HepG2 (cell line): ENCODE results near the gene BIVM. TPM values are rescaled to one million over a fixed set of nuclear protein-coding genes. Genes with fewer than 3 reads are reported as not detected.

Experiments
- ATAD3A ChIP-seq: sonication (generic); formaldehyde crosslinking; IDR thresholded peaks from 2 replicates; pipeline ENCODE4 v1.4.0; 2020; ENCODE audit warnings: missing genetic modification reagents
- ATRX ChIP-seq: sonication (generic); formaldehyde crosslinking; IDR thresholded peaks from 2 replicates; pipeline ENCODE4 v1.4.0; 2020; ENCODE audit warnings: missing genetic modification reagents, borderline replicate concordance
- BORCS8-MEF2B ChIP-seq: sonication (generic); formaldehyde crosslinking; IDR thresholded peaks from 2 replicates; pipeline ENCODE4 v1.8.0; 2022; ENCODE audit warnings: mild to moderate bottlenecking, missing genetic modification reagents
- CCDC6 ChIP-seq: sonication (generic); formaldehyde crosslinking; IDR thresholded peaks from 2 replicates; pipeline ENCODE4 v1.8.1; 2022; ENCODE audit warnings: mild to moderate bottlenecking, missing genetic modification reagents, moderate library complexity
- E2F2 ChIP-seq: sonication (generic); formaldehyde crosslinking; IDR thresholded peaks from 2 replicates; pipeline ENCODE4 v1.4.0; 2020; ENCODE audit warnings: missing genetic modification reagents, borderline replicate concordance
- HES4 ChIP-seq: sonication (generic); formaldehyde crosslinking; IDR thresholded peaks from 2 replicates; pipeline ENCODE4 v1.9.0; 2021; ENCODE audit warnings: mild to moderate bottlenecking, missing genetic modification reagents, borderline replicate concordance
- IRF1 ChIP-seq: sonication (generic); formaldehyde crosslinking; IDR thresholded peaks from 2 replicates; pipeline ENCODE4 v1.4.0; 2020; ENCODE audit warnings: low read depth, mild to moderate bottlenecking, missing genetic modification reagents
- JUND ChIP-seq: sonication (generic); formaldehyde crosslinking; IDR thresholded peaks from 2 replicates; pipeline ENCODE4 v1.8.0; 2022; ENCODE audit warnings: mild to moderate bottlenecking, missing genetic modification reagents
- KLF13 ChIP-seq: sonication (generic); formaldehyde crosslinking; IDR thresholded peaks from 2 replicates; pipeline ENCODE4 v1.4.0; 2020; ENCODE audit warnings: mild to moderate bottlenecking, missing genetic modification reagents
- NAIF1 ChIP-seq: sonication (generic); formaldehyde crosslinking; IDR thresholded peaks from 2 replicates; pipeline ENCODE4 v1.5.0; 2020; ENCODE audit warnings: mild to moderate bottlenecking, missing genetic modification reagents, borderline replicate concordance
- NFKB2 ChIP-seq: sonication (generic); formaldehyde crosslinking; IDR thresholded peaks from 2 replicates; pipeline ENCODE4 v1.4.0; 2020; ENCODE audit warnings: missing genetic modification reagents, borderline replicate concordance
- NRL ChIP-seq: sonication (generic); formaldehyde crosslinking; IDR thresholded peaks from 2 replicates; pipeline ENCODE4 v1.5.0; 2020; ENCODE audit warnings: missing genetic modification reagents, mild to moderate bottlenecking, moderate library complexity, borderline replicate concordance
- PATZ1 ChIP-seq: sonication (generic); formaldehyde crosslinking; IDR thresholded peaks from 2 replicates; pipeline ENCODE4 v1.4.0; 2020; ENCODE audit warnings: missing genetic modification reagents
- SRF ChIP-seq: IDR thresholded peaks from 2 replicates; pipeline ENCODE4 v1.6.1; 2011; ENCODE audit warnings: mild to moderate bottlenecking, low read depth, low read length, moderate library complexity
- TSC22D2 ChIP-seq: sonication (generic); formaldehyde crosslinking; IDR thresholded peaks from 2 replicates; pipeline ENCODE4 v1.5.1; 2020; ENCODE audit warnings: missing genetic modification reagents, mild to moderate bottlenecking, borderline replicate concordance
- USF2 ChIP-seq, 2 experiments: sonication (generic) in 1 of 2; formaldehyde crosslinking in 1 of 2; IDR thresholded peaks; 2 replicates each; pipeline versions ENCODE4 v1.5.1 to v1.6.1; 2011 to 2020; ENCODE audit warnings: borderline replicate concordance in 1 of 2, low read depth in 1 of 2, low read length in 1 of 2, mild to moderate bottlenecking in 1 of 2, missing genetic modification reagents in 1 of 2, moderate library complexity in 1 of 2
- ZFP62 ChIP-seq: sonication (generic); formaldehyde crosslinking; IDR thresholded peaks from 2 replicates; pipeline ENCODE4 v1.4.0; 2020; ENCODE audit warnings: missing genetic modification reagents
- ZNF124 ChIP-seq: sonication (generic); formaldehyde crosslinking; IDR thresholded peaks from 2 replicates; pipeline ENCODE4 v1.4.0; 2020; ENCODE audit warnings: missing genetic modification reagents
- ZNF331 ChIP-seq: sonication (generic); formaldehyde crosslinking; IDR thresholded peaks from 2 replicates; pipeline ENCODE4 v1.4.0; 2020; ENCODE audit warnings: missing genetic modification reagents
- ZNF569 ChIP-seq: sonication (generic); formaldehyde crosslinking; IDR thresholded peaks from 2 replicates; pipeline ENCODE4 v1.5.0; 2020; ENCODE audit warnings: mild to moderate bottlenecking, missing genetic modification reagents, moderate library complexity, borderline replicate concordance
- ZNF570 ChIP-seq: sonication (generic); formaldehyde crosslinking; IDR thresholded peaks from 2 replicates; pipeline ENCODE4 v1.4.0; 2020; ENCODE audit warnings: mild to moderate bottlenecking, missing genetic modification reagents, borderline replicate concordance
- ZNF589 ChIP-seq: sonication (generic); formaldehyde crosslinking; conservative IDR thresholded peaks from 2 replicates; pipeline ENCODE4 v1.8.0; 2022; ENCODE audit warnings: mild to moderate bottlenecking, moderate library complexity, missing genetic modification reagents
- ZNF607 ChIP-seq: sonication (generic); formaldehyde crosslinking; IDR thresholded peaks from 2 replicates; pipeline ENCODE4 v1.5.1; 2020; ENCODE audit warnings: missing genetic modification reagents, mild to moderate bottlenecking, borderline replicate concordance
- ZNF7 ChIP-seq: IDR thresholded peaks from 2 replicates; pipeline ENCODE4 v1.6.1; 2016; ENCODE audit warnings: missing biosample characterization, missing genetic modification reagents
- ZNF790 ChIP-seq: sonication (generic); formaldehyde crosslinking; IDR thresholded peaks from 2 replicates; pipeline ENCODE4 v1.8.0; 2022; ENCODE audit warnings: missing genetic modification reagents, mild to moderate bottlenecking, borderline replicate concordance
- ZNF83 ChIP-seq: sonication (generic); formaldehyde crosslinking; IDR thresholded peaks from 2 replicates; pipeline ENCODE4 v1.4.0; 2020; ENCODE audit warnings: missing genetic modification reagents, mild to moderate bottlenecking, borderline replicate concordance
- polyA plus RNA-seq, 8 experiments: library from polyadenylated mRNA; depleted of rRNA in 3 of 8; stranded (reverse) in 7 of 8; unstranded in 1 of 8; fragments of >200 nt; fragmentation: Illumina TruSeq in 4 of 8; extraction: Trizol in 4 of 8; gene quantifications; 2 replicates each; pipeline versions ENCODE4 v1.2.1 to v1.2.3, GENCODE V29; 2011 to 2016; ENCODE audit warnings: low read depth in 4 of 8, missing spikeins in 1 of 8, mixed read lengths in 1 of 8; ENCODE audit not compliant: insufficient read depth in 1 of 8
- total RNA-seq, 5 experiments: library from RNA; depleted of rRNA; stranded (reverse); fragments of >200 nt; fragmentation: Illumina TruSeq; extraction: Trizol; gene quantifications; 2 replicates each; pipeline ENCODE4 v1.2.3, GENCODE V29; 2016; ENCODE audit warnings: low read depth in 1 of 5

BIVM gene
- total and polyA plus RNA-seq, 2 of the 13 experiments (the other 11 are each of a cell fraction or from before 2014, with no cell fraction given), result 10.4 to 15.8 TPM

- TF ChIP-seq KLF13 (CRISPR knock-in tag) (no peak), ZNF124 (no peak), ZFP62 (CRISPR knock-in tag) (no peak), NAIF1 (CRISPR knock-in tag) (no peak), IRF1 (CRISPR knock-in tag) (no peak), TSC22D2 (CRISPR knock-in tag) (no peak), PATZ1 (CRISPR knock-in tag) (no peak), E2F2 (CRISPR knock-in tag) (no peak), HES4 (CRISPR knock-in tag) (no peak), SRF (no peak), JUND (CRISPR knock-in tag) (no peak), ATRX (no peak), USF2 (IDR thresholded peaks at IDR 0.05; ENCODE audit: low read depth, low read length) (no peak), USF2 (CRISPR knock-in tag; IDR thresholded peaks at IDR 0.05; ENCODE audit: borderline replicate concordance) (no peak), ZNF7 (CRISPR knock-in tag) (no peak), CCDC6 (no peak), ZNF607 (CRISPR knock-in tag) (no peak), BORCS8-MEF2B (CRISPR knock-in tag) (no peak), ZNF790 (CRISPR knock-in tag) (no peak), ZNF570 (CRISPR knock-in tag) (no peak), ZNF83 (CRISPR knock-in tag) (no peak), ATAD3A (CRISPR knock-in tag) (no peak), ZNF331 (CRISPR knock-in tag) (peak; percentile 41; the same call in 1 of the 2 replicates), ZNF569 (CRISPR knock-in tag) (no peak), NFKB2 (no peak), NRL (CRISPR knock-in tag) (no peak), ZNF589 (CRISPR knock-in tag) (no peak)
These were observed 28.5 kb upstream of the BIVM start (continued) for GRCh38 chr13:102770435-102770834.
